PC-3 (cell line): ENCODE measurements around the gene CBX6. TPM values are rescaled to one million over a fixed set of nuclear protein-coding genes. Genes with fewer than 3 reads are reported as not detected.

Experiments used
- ATAC-seq: fragments of 200-7000 bp; cut with Tn5 transposase; 2 replicates; pipeline ENCODE4 v1.9.1; 2020; ENCODE audit warnings: mild to moderate bottlenecking, moderate library complexity
- BruUV-seq: library from RNA; stranded (reverse); fragments of 400-500 nt; replicated peaks from 2 replicates; lab custom pipeline; 2021; lab: Mats Ljungman, UMichigan
- CTCF ChIA-PET: fragments of 300-600 bp; sonication (Branson Sonifier 250); formaldehyde crosslinking; loops from one replicate; lab custom pipeline; 2022; ENCODE audit warnings: antibody characterized with exemption; lab: Charles Lee
- POLR2A ChIA-PET: fragments of 300-600 bp; sonication (Branson Sonifier 250); formaldehyde crosslinking; loops from one replicate; lab custom pipeline; 2022; ENCODE audit warnings: antibody characterized with exemption; ENCODE audit not compliant: unreplicated experiment; lab: Charles Lee
- DNase-seq: peaks from one replicate; pipeline ENCODE4 v3.0.0-alpha.2; 2015
- H2AFZ ChIP-seq: fragments of 300-600 bp; sonication (generic); 2 replicates; pipeline ENCODE4 v1.6.0; 2016; ENCODE audit warnings: antibody characterized with exemption, low read length
- H3F3A ChIP-seq: fragments of 300-600 bp; sonication (generic); one replicate; pipeline ENCODE4 v1.6.0; 2017; ENCODE audit warnings: antibody characterized with exemption, low read length, control low read depth, mild to moderate bottlenecking; ENCODE audit not compliant: unreplicated experiment
- H3K27ac ChIP-seq: fragments of 300-600 bp; sonication (generic); 2 replicates; pipeline ENCODE4 v1.5.1; 2016; ENCODE audit warnings: mild to moderate bottlenecking, low read length
- H3K27me3 ChIP-seq: fragments of 300-600 bp; sonication (generic); 2 replicates; pipeline ENCODE4 v1.6.1; 2016; ENCODE audit warnings: low read length, mixed read lengths
- H3K36me3 ChIP-seq: fragments of 300-600 bp; sonication (generic); 2 replicates; pipeline ENCODE4 v1.6.1; 2016; ENCODE audit warnings: low read depth, mixed run types, low read length, mixed read lengths
- H3K4me1 ChIP-seq: fragments of 300-600 bp; sonication (generic); 2 replicates; pipeline ENCODE4 v1.5.1; 2016; ENCODE audit warnings: low read length; ENCODE audit not compliant: insufficient read depth
- H3K4me2 ChIP-seq: fragments of 300-600 bp; sonication (generic); 2 replicates; pipeline ENCODE4 v1.6.0; 2016; ENCODE audit warnings: low read length
- H3K4me3 ChIP-seq: fragments of 300-600 bp; sonication (generic); 2 replicates; pipeline ENCODE4 v1.5.1; 2016; ENCODE audit warnings: mild to moderate bottlenecking, low read length, mixed read lengths
- H3K79me2 ChIP-seq: fragments of 300-600 bp; sonication (generic); 2 replicates; pipeline ENCODE4 v1.6.1; 2017; ENCODE audit warnings: low read length, mixed read lengths
- H3K9ac ChIP-seq: fragments of 300-600 bp; sonication (generic); 2 replicates; pipeline ENCODE4 v1.6.0; 2016; ENCODE audit warnings: mild to moderate bottlenecking, low read length
- H3K9me2 ChIP-seq: fragments of 300-600 bp; sonication (generic); replicated peaks from 2 replicates; pipeline ENCODE4 v1.6.1; 2016; ENCODE audit warnings: mixed run types, low read length, mixed read lengths
- H3K9me3 ChIP-seq: fragments of 300-600 bp; sonication (generic); 2 replicates; pipeline ENCODE4 v1.6.1; 2016; ENCODE audit warnings: low read length, mixed read lengths
- H4K20me1 ChIP-seq: fragments of 300-600 bp; sonication (generic); 2 replicates; pipeline ENCODE4 v1.6.1; 2016; ENCODE audit warnings: low read length, mixed read lengths
- EZH2 ChIP-seq: fragments of 300-600 bp; sonication (generic); IDR thresholded peaks from one replicate; pipeline ENCODE4 v1.6.1; 2017; ENCODE audit warnings: antibody characterized with exemption, mild to moderate bottlenecking, low read length; ENCODE audit not compliant: unreplicated experiment
- EZH2phosphoT487 ChIP-seq: fragments of 300-600 bp; sonication (generic); IDR thresholded peaks from 2 replicates; pipeline ENCODE4 v1.6.1; 2018; ENCODE audit warnings: mild to moderate bottlenecking, antibody characterized with exemption, low read length, borderline replicate concordance
- intact Hi-C: fragments of 100-400 bp; cut with micrococcal nuclease; formaldehyde crosslinking; loops from 2 replicates; pipeline ENCODE4 v1.9.0; 2023
- total RNA-seq: library from RNA; depleted of rRNA; stranded (reverse); fragments of >200 nt; gene quantifications from 2 replicates; pipeline ENCODE4 v1.2.3, GENCODE V29; 2014
- TF ChIP-seq, protein P1 (sequence below): fragments of 300-600 bp; sonication (generic); conservative IDR thresholded peaks from 2 replicates; pipeline ENCODE4 v1.5.1; 2017; ENCODE audit warnings: antibody characterized with exemption, low read depth, mild to moderate bottlenecking, low read length

CBX6 gene
- total RNA-seq, 1 experiment from 2014 or later: 37.5 TPM

DNA sequence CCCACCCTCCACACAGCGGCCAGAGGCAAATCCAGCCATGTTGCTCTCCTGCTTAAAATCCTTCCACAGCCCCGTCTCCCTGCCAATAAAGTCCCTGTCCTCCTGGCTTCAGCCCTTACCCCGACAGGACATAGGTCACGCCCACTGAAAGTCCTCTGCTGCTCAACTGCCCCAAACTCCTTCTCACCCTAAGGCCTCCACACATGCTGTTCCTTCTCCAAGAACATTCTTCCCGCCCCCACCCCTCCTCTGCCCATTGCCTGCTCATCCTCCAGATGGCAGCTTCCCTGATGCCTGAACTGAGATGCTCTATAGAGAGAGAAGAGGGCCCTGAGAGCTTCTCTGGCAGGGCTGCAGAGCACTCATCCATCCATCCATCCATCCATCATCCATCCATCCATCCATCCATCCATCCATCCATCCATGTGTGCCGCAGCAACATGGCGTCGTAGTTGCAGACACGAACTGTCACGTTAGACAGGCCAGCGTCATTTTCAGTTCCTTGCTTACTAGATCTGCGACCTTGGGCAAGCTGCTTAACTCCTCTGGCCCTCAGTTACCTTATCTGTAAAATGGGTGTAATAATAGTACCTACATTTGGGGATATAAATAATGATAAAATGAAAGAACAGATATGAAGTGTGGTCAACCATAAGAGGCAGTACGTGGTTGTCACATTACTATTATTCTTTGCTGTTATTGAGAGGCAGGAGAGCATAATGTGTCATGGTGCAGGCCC lies 37.6 kb downstream of the CBX6 start:
- Histone ChIP-seq H3K4me1 (peaks cover 13% of the 10 kb centered on the region), H3K9me2 (no peaks in the 10 kb centered on the region), H3K4me2 (no peak overlapping the region), H3K27ac (no peak overlapping the region), H3F3A (no peaks in the 10 kb centered on the region), H4K20me1 (no peaks in the 10 kb centered on the region), H3K9me3 (no peaks in the 10 kb centered on the region), H3K9ac (no peak overlapping the region), H3K4me3 (no peak overlapping the region), H3K79me2 (no peaks in the 10 kb centered on the region), H2AFZ (no peak overlapping the region), H3K36me3 (no peaks in the 10 kb centered on the region), H3K27me3 (no peaks in the 10 kb centered on the region)
- intact Hi-C loops: no loop called here
- ATAC-seq (no peak), DNase-seq (no peak)
- ChIA-PET POLR2A (no interaction called here), CTCF (no interaction called here)
- no TSS peak for BruUV-seq
- TF ChIP-seq EZH2 (no peak), EZH2phosphoT487 (no peak)
- TF ChIP-seq, protein P1, sequence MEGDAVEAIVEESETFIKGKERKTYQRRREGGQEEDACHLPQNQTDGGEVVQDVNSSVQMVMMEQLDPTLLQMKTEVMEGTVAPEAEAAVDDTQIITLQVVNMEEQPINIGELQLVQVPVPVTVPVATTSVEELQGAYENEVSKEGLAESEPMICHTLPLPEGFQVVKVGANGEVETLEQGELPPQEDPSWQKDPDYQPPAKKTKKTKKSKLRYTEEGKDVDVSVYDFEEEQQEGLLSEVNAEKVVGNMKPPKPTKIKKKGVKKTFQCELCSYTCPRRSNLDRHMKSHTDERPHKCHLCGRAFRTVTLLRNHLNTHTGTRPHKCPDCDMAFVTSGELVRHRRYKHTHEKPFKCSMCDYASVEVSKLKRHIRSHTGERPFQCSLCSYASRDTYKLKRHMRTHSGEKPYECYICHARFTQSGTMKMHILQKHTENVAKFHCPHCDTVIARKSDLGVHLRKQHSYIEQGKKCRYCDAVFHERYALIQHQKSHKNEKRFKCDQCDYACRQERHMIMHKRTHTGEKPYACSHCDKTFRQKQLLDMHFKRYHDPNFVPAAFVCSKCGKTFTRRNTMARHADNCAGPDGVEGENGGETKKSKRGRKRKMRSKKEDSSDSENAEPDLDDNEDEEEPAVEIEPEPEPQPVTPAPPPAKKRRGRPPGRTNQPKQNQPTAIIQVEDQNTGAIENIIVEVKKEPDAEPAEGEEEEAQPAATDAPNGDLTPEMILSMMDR: no peak

DNA sequence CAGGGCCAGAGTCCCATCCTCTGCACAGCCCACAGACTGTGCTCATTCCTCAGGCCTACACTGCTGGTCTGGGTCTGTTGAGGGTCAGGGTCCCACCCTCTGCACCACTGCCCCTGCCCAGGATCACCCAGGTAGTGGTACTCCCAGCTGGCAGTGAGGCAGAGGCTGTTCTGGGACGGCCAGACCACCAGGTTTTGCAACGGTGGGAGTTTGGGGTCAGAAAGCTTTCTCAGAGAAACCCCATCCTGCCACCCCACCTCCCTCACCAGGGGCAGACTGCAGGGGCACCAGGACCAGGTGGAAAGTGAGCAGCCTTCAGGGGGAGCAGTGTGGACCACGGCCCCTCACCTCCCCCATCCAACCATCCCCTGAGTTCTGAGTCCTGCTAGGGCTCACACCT lies 39.0 kb downstream of the CBX6 start:
- ATAC-seq: no peak
- ChIA-PET POLR2A (no interaction called here), CTCF (no interaction called here)
- no peaks in the 10 kb centered on the region for H4K20me1 ChIP-seq
- intact Hi-C loops: no loop called here
- H3K27me3 ChIP-seq: no peaks in the 10 kb centered on the region
- H3K9ac ChIP-seq: no peak overlapping the region
- H3K9me3 ChIP-seq: no peaks in the 10 kb centered on the region
- no peak overlapping the region for H2AFZ ChIP-seq
- H3K4me2 ChIP-seq: no peak overlapping the region
- H3K79me2 ChIP-seq: no peaks in the 10 kb centered on the region
- no peaks in the 10 kb centered on the region for H3F3A ChIP-seq
- H3K27ac ChIP-seq: no peak overlapping the region
- H3K4me3 ChIP-seq: no peak overlapping the region
- TF ChIP-seq, protein P1: no peak
- TF ChIP-seq EZH2: no peak
- no peak for TF ChIP-seq EZH2phosphoT487
- peaks cover 13% of the 10 kb centered on the region for H3K4me1 ChIP-seq
- no peaks in the 10 kb centered on the region for H3K9me2 ChIP-seq
- no peaks in the 10 kb centered on the region for H3K36me3 ChIP-seq
- no peak for DNase-seq
- BruUV-seq: no TSS peak
